ENCODE measurements around the gene LBR. TPM values are rescaled to one million over a fixed set of nuclear protein-coding genes. Genes with fewer than 3 reads are reported as not detected.

LBR gene
- total RNA-seq, 2 experiments from 2014 or later = 145 to 156 TPM

DNA sequence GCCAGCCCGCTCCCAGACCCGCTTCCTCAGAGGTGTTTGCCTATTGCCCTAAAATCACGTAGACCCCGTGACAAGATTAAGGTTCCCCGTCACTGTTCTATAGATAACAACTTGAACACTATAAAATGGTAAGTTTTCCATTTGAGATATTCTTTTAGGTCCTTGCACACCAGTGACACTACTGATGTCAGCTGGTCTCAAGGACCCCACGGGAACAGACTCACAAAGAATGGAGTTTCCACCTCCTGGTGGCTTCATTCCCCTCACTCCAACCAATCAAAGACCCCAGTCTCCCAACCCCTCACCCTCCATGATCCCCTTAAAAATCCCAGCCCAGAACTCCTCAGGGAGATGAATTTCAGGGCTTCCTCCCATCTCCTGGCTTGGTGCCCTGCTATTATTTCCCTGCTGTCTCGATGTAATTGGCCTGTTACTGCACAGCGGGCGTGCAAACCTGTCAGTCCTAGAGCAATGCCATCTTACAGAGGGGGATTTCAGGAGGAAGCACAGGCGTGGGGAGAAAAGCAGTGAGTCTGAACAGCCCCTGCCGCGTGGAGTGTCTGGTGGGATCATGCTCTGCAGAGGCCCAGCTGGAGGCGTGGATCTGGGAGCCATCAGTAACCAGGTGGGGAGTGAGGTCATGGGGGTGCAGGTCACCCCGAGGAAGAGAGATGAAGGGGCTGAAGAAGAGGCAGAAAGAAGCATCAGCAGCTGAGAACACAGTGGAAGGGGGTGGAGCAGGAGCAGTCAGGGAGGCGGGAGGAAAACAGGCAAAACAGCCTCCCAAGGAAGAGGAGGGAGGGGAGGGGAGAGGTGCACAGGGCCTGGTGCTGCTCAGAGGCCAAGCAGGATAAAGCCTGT is 35.1 kb upstream of the LBR start:
- ChIA-PET POLR2A (interaction anchor here (1.0 kb wide), 1 partner anchor 18 kb away, joined by 3 read pairs; no protein-coding TSS in a partner anchor), CTCF (no interaction called here)
- intact Hi-C loops (cut with micrococcal nuclease) = no loop called here
- TF ChIP-seq CTCF (IDR thresholded peaks at IDR 0.05) = no peak
- Mint-ChIP-seq H3K4me1 (ENCODE audit: low read depth) (peaks cover 41% of the 10 kb centered on the region), H3K9me3 (no peaks in the 10 kb centered on the region), H3K27ac (peak overlapping the region; percentile 36), H3K27me3 (no peaks in the 10 kb centered on the region), H3K4me3 (no peak overlapping the region), H3K36me3 (ENCODE audit: low read depth) (no peaks in the 10 kb centered on the region)
- DNase-seq (no peak), ATAC-seq (no peak)

DNA sequence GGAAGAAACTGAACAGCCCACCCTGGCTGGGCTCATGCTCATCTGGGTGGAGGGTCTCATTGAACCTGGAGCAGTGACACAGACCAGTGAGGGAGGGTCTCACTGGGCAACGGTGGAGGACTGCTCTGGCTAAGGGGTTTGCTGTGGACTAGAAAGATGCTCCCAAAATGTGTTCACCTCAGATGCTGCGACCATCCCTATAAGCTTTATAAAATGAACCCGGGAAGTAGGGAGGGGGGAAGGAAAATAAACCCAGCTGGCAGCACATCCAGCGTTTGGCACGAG is 34.5 kb upstream of the LBR start:
- ChIA-PET CTCF (interaction anchor here (1.6 to 2.8 kb wide), 2 partner anchors 13 to 24 kb away, joined by 5 to 18 read pairs; no protein-coding TSS in a partner anchor), POLR2A (interaction anchor here (1.0 to 2.4 kb wide), 2 partner anchors 17 to 34 kb away, joined by 3 to 9 read pairs; partner anchors contain the start of gene LBR)
- no peak overlapping the region for H3K27ac Mint-ChIP-seq
- peaks cover 41% of the 10 kb centered on the region for H3K4me1 Mint-ChIP-seq (ENCODE audit: low read depth)
- ATAC-seq = no peak
- no peak for DNase-seq
- no peaks in the 10 kb centered on the region for H3K36me3 Mint-ChIP-seq (ENCODE audit: low read depth)
- intact Hi-C loops (cut with micrococcal nuclease) = no loop called here
- TF ChIP-seq CTCF (IDR thresholded peaks at IDR 0.05) = no peak
- H3K9me3 Mint-ChIP-seq = no peaks in the 10 kb centered on the region
- no peaks in the 10 kb centered on the region for H3K27me3 Mint-ChIP-seq
- no peak overlapping the region for H3K4me3 Mint-ChIP-seq

DNA sequence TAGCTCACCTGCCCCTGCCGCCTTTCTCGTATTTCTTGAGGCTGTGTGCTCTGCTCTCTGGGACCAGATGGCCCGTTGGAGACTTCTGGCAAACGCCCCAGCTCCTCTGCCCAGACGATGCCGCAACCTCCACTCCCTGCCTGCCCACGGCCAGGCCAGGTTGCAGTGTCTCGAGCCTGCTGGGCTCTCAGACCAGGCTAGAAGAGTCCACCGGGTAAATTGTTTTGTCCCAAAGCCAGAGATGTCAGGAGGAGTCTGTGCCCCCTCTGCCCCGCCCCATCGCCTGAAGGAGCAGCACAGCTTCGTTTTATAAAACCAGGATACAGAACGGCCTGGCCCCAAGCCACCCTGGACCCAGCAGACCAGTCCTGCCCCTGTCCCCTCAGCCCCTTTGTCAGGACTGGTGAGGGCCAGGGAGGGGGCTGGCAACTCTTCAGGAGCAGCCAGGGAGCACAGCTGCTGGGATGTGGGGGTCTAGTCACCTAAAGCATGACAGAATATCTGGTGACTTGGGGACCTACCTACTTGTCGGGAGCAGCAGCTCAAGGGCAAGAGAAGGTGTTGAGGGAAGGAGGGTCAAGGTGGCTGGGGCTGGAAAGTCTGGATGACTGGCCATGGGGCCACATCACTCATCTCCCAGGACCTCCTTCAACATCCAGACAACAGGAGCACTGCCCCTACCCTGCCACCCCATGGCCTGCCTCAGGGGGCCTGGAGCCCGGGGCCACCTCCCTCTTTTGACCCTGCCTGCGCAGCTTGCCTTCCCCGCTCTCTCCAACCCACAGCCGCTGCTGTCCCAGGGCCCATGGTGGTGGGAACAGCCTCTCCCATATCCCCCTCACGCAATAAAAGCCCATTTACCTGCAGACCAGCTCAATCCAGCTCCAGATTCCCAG is 33.9 kb upstream of the LBR start:
- ATAC-seq (no peak), DNase-seq (no peak)
- H3K4me1 Mint-ChIP-seq (ENCODE audit: low read depth) = peaks cover 39% of the 10 kb centered on the region
- ChIA-PET CTCF (interaction anchor here (0.7 to 2.8 kb wide), 6 partner anchors 13 to 32 kb away, joined by 3 to 18 read pairs (median 6); no protein-coding TSS in a partner anchor), POLR2A (interaction anchor here (0.6 to 2.4 kb wide), 6 partner anchors 11 to 517 kb away, joined by 3 to 17 read pairs (median 3); partner anchors contain the start of gene LBR)
- no peaks in the 10 kb centered on the region for H3K36me3 Mint-ChIP-seq (ENCODE audit: low read depth)
- intact Hi-C loops (cut with micrococcal nuclease) = no loop called here
- H3K9me3 Mint-ChIP-seq = no peaks in the 10 kb centered on the region
- no peak overlapping the region for H3K27ac Mint-ChIP-seq
- no peak overlapping the region for H3K4me3 Mint-ChIP-seq
- TF ChIP-seq CTCF (IDR thresholded peaks at IDR 0.05) = no peak
- H3K27me3 Mint-ChIP-seq = no peaks in the 10 kb centered on the region

DNA sequence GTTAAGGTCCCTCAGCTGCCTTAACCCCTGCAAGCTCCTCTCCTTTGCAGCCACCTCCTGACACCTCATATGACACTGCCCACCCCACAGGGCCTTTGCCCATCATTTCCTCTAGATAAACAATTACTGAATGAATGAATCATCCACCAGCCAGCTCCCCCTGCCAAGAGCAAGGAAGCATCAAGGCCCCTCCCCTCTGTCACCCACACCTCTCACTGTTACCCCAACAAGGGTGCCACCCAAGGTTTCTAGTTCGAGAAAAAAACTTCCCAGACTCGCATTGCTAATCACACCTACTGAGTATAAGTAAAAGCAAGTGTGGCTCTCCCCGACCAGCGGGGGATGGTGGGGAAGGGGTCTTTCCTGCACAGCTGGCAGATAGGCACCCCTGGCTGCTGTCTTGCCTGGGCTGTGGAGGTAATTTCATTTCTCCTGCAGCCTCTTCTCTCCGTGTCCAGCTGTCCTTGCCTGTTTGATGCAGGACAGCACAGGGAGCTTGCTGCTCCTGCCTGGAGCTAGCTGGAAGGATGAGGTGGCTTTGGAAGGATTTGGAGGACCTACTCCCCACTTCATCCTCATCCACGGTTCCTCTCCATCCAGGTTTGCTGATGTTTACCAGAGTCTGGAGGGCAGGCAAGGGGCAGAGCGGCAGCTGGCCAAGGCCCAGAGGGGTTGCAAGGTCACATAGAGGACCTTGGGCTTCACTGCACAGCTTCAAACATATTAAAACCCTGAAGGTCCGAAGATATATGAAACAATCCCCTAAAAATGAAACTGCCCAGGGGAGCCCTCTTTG is 33.1 kb upstream of the LBR start:
- H3K27me3 Mint-ChIP-seq = no peaks in the 10 kb centered on the region
- no peak for TF ChIP-seq CTCF (IDR thresholded peaks at IDR 0.05)
- CTCF ChIA-PET = interaction anchor here (0.7 to 2.8 kb wide), 11 partner anchors 11 to 526 kb away, joined by 3 to 18 read pairs (median 5); no protein-coding TSS in a partner anchor
- DNase-seq = peak; percentile 83
- H3K36me3 Mint-ChIP-seq (ENCODE audit: low read depth) = no peaks in the 10 kb centered on the region
- intact Hi-C loops (cut with micrococcal nuclease) = no loop called here
- H3K4me3 Mint-ChIP-seq = no peak overlapping the region
- H3K9me3 Mint-ChIP-seq = no peaks in the 10 kb centered on the region
- peak overlapping the region; percentile 53 for H3K27ac Mint-ChIP-seq
- POLR2A ChIA-PET = interaction anchor here (0.8 to 2.4 kb wide), 7 partner anchors 10 to 313 kb away, joined by 3 to 17 read pairs (median 3); partner anchors contain the start of gene LBR
- ATAC-seq = peak; percentile 94
- peaks cover 35% of the 10 kb centered on the region for H3K4me1 Mint-ChIP-seq (ENCODE audit: low read depth)
